PFSK-1 (cell line): ENCODE data around the gene IL20. TPM values are rescaled to one million over a fixed set of nuclear protein-coding genes. Genes with fewer than 3 reads are reported as not detected.

ENCODE experiments used
- FOXP2 ChIP-seq: optimal IDR thresholded peaks from 2 replicates; pipeline ENCODE3; 2011; ENCODE audit warnings: borderline replicate concordance, control low read depth, inconsistent platforms; ENCODE audit not compliant: insufficient read depth; ENCODE audit errors: extremely low read length, extremely low read depth
- POLR2AphosphoS5 ChIP-seq: IDR thresholded peaks from 2 replicates; pipeline ENCODE4 v1.6.1; 2012; ENCODE audit warnings: low read depth, mild to moderate bottlenecking, control low read depth, low read length, moderate library complexity
- REST ChIP-seq, 2 experiments: IDR thresholded peaks; 2 replicates each; pipeline versions ENCODE4 v1.6.1 to v1.8.0; 2011 to 2012; ENCODE audit warnings: low read depth in 2 of 2, low read length in 2 of 2, control low read depth in 1 of 2, inconsistent platforms in 1 of 2, mild to moderate bottlenecking in 1 of 2, moderate library complexity in 1 of 2; ENCODE audit not compliant: insufficient read depth in 1 of 2
- SIN3A ChIP-seq: IDR thresholded peaks from 2 replicates; pipeline ENCODE4 v1.6.1; 2012; ENCODE audit warnings: mild to moderate bottlenecking, low read length, moderate library complexity, borderline replicate concordance; ENCODE audit not compliant: insufficient read depth
- TAF1 ChIP-seq: IDR thresholded peaks from 2 replicates; pipeline ENCODE4 v1.6.1; 2012; ENCODE audit warnings: low read length, control low read depth, borderline replicate concordance; ENCODE audit not compliant: insufficient read depth
- polyA plus RNA-seq: library from polyadenylated mRNA; unstranded; fragments of >200 nt; gene quantifications from one replicate; pipeline ENCODE4 v1.2.1, GENCODE V29; 2012; ENCODE audit warnings: low read depth, missing spikeins; ENCODE audit not compliant: insufficient read length

Gene IL20
- not detected for polyA plus RNA-seq

DNA sequence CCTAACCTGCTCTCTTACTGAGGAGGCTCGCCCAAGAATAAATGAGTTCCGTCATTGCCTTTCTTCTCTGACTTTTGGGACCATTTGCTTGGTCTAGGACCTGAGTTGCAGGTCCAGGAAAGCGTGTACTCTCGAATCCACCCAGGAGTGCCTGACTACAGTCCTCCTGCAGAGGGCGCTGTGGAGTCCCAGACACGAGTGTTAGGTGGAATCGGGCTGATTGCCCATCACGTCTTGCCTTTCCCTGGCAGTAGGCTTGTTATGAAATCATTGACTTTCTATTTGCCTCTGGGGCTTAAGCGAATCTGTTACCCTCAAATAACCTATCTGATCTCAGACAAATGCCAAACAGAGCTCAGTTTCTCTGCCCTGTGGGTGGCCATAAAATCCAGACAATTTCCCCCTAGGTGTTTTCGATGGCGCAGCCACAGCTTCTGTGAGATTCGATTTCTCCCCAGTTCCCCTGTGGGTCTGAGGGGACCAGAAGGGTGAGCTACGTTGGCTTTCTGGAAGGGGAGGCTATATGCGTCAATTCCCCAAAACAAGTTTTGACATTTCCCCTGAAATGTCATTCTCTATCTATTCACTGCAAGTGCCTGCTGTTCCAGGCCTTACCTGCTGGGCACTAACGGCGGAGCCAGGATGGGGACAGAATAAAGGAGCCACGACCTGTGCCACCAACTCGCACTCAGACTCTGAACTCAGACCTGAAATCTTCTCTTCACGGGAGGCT is at the start of gene IL20:
IL20 (plus strand) TSS at position 685 of the 733 bp plus-strand sequence. CDS start 230 bp downstream, outside the sequence.
- TF ChIP-seq SIN3A, result no peak
- no peak for TF ChIP-seq TAF1
- TF ChIP-seq REST (IDR thresholded peaks at IDR 0.05; ENCODE audit: insufficient read depth in 1 of 2, low read depth in 2 of 2, low read length in 2 of 2), result no peak
- no peak for TF ChIP-seq POLR2AphosphoS5
- TF ChIP-seq FOXP2, result no peak

GRCh38 chr1:206816390-206817287 is 48.8 kb upstream of the IL20 start:
- TF ChIP-seq SIN3A (no peak), POLR2AphosphoS5 (no peak)

GRCh38 chr1:206821493-206821892 is 43.9 kb upstream of the IL20 start:
- TF ChIP-seq SIN3A (no peak), TAF1 (no peak), FOXP2 (no peak), POLR2AphosphoS5 (no peak), REST (IDR thresholded peaks at IDR 0.05; ENCODE audit: insufficient read depth in 1 of 2, low read depth in 2 of 2, low read length in 2 of 2) (no peak)

GRCh38 chr1:206823727-206824126 is 41.7 kb upstream of the IL20 start:
- TF ChIP-seq POLR2AphosphoS5 (no peak), REST (IDR thresholded peaks at IDR 0.05; ENCODE audit: insufficient read depth in 1 of 2, low read depth in 2 of 2, low read length in 2 of 2) (no peak), TAF1 (no peak), FOXP2 (no peak), SIN3A (no peak)

DNA sequence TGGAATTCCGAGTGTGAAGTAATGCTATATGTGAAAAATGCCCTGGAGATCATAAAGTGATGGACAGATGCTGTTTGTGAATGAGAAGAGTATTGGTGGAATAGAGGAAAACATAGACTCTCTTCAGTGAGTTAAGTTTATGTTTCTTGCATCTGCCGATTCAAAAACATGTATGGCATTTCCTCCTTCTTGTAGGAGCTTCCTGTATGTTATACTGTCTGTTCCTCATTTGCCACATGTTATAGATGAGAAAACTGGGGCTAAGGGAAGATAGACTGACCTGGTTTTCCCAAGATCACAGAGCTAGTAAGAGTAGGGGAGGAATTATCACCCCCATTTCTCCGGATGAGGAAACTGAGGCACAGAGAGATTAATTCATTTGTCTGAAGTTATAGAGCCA is 41.1 kb upstream of the IL20 start:
- no peak for TF ChIP-seq TAF1
- no peak for TF ChIP-seq SIN3A
- no peak for TF ChIP-seq POLR2AphosphoS5
- TF ChIP-seq REST (IDR thresholded peaks at IDR 0.05; ENCODE audit: insufficient read depth in 1 of 2, low read depth in 2 of 2, low read length in 2 of 2), result no peak
- TF ChIP-seq FOXP2, result no peak
